Parathyroid adenoma (tissue), 2 donors: Measurements from ENCODE around the gene NTSR1.

ENCODE experiments used
- H2AFZ ChIP-seq: fragments of 300-600 bp; sonication (generic); one replicate; pipeline ENCODE4 v1.7.0; 2017; ENCODE audit warnings: antibody characterized with exemption, mild to moderate bottlenecking
- H3K27ac ChIP-seq: fragments of 300-600 bp; sonication (generic); one replicate; pipeline ENCODE4 v1.7.0; 2017
- H3K27me3 ChIP-seq: fragments of 300-600 bp; sonication (generic); one replicate; pipeline ENCODE4 v1.7.0; 2017; ENCODE audit warnings: low read length; ENCODE audit not compliant: control insufficient read depth, insufficient read depth
- H3K36me3 ChIP-seq: fragments of 300-600 bp; sonication (generic); one replicate; pipeline ENCODE4 v1.7.0; 2017; ENCODE audit warnings: low read length; ENCODE audit not compliant: control insufficient read depth, insufficient read depth
- H3K4me1 ChIP-seq: fragments of 300-600 bp; sonication (generic); one replicate; pipeline ENCODE4 v1.7.0; 2017; ENCODE audit warnings: control low read depth
- H3K4me2 ChIP-seq: fragments of 300-600 bp; sonication (generic); one replicate; pipeline ENCODE4 v1.7.0; 2017; ENCODE audit warnings: low read length
- H3K4me3 ChIP-seq: fragments of 300-600 bp; sonication (generic); one replicate; pipeline ENCODE4 v1.7.0; 2017; ENCODE audit warnings: low read depth, low read length
- H3K79me2 ChIP-seq: fragments of 300-600 bp; sonication (generic); one replicate; pipeline ENCODE4 v1.7.0; 2017; ENCODE audit warnings: control low read depth
- H3K9ac ChIP-seq: fragments of 300-600 bp; sonication (generic); one replicate; pipeline ENCODE4 v1.7.0; 2017; ENCODE audit warnings: mild to moderate bottlenecking
- H3K9me3 ChIP-seq: fragments of 300-600 bp; sonication (generic); one replicate; pipeline ENCODE4 v1.7.0; 2017; ENCODE audit warnings: low read length; ENCODE audit not compliant: control insufficient read depth
- TF ChIP-seq, protein P1 (sequence below): fragments of 300-600 bp; sonication (generic); IDR thresholded peaks from one replicate; pipeline ENCODE4 v1.7.0; 2017; ENCODE audit warnings: antibody characterized with exemption, mild to moderate bottlenecking
- donor health status: primary hyperparathyroidism.

NTSR1 gene

DNA sequence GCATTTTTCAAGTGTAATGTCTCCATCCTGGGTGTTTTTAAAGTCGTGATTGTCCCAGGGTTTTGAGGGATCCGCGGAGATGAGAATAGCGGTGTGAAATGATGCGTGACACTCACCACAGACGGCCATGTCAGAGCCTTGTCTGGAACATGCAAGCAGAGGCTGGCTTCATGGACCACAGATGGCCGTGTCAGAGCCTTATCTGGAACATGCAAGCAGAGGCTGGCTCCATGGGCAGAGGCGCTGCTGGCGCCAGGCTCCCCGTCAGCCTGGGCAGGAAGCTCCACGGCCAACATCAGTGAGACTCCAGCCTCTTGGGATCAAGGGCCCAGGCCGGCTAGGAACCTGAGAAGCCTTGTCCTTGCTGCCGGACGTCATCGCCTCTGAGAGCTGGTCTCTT, 80.0 kb downstream of the NTSR1 start:
- H3K4me2 ChIP-seq = no peak overlapping the region
- no peaks in the 10 kb centered on the region for H3K9me3 ChIP-seq
- no peaks in the 10 kb centered on the region for H3K79me2 ChIP-seq
- H3K27ac ChIP-seq = no peak overlapping the region
- H3K36me3 ChIP-seq = no peaks in the 10 kb centered on the region
- peaks cover 2% of the 10 kb centered on the region for H3K4me1 ChIP-seq
- TF ChIP-seq, protein P1, sequence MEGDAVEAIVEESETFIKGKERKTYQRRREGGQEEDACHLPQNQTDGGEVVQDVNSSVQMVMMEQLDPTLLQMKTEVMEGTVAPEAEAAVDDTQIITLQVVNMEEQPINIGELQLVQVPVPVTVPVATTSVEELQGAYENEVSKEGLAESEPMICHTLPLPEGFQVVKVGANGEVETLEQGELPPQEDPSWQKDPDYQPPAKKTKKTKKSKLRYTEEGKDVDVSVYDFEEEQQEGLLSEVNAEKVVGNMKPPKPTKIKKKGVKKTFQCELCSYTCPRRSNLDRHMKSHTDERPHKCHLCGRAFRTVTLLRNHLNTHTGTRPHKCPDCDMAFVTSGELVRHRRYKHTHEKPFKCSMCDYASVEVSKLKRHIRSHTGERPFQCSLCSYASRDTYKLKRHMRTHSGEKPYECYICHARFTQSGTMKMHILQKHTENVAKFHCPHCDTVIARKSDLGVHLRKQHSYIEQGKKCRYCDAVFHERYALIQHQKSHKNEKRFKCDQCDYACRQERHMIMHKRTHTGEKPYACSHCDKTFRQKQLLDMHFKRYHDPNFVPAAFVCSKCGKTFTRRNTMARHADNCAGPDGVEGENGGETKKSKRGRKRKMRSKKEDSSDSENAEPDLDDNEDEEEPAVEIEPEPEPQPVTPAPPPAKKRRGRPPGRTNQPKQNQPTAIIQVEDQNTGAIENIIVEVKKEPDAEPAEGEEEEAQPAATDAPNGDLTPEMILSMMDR = no peak
- no peaks in the 10 kb centered on the region for H3K27me3 ChIP-seq
- H3K9ac ChIP-seq = no peak overlapping the region
- no peak overlapping the region for H3K4me3 ChIP-seq
- H2AFZ ChIP-seq = no peak overlapping the region

DNA sequence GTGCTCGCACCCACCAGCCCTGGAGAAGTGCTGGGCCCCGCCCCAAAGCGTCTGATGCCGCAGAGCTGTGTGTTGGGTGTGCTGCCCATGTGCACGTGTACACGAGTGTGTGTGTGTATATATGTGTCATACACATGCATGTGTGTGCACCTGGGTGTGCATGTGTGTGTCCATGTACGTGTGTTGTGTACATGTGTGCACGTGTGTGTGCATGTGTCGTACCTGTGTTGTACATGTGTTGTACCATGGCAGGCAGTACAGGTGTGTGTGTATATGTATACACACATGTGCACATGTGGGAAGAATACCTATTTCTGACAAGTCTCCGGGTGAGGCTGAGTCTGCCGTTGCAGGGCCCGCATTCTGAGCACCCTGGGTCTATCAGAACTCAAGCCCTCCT, 81.4 kb downstream of the NTSR1 start:
- H3K4me3 ChIP-seq = no peak overlapping the region
- no peaks in the 10 kb centered on the region for H3K9me3 ChIP-seq
- no peaks in the 10 kb centered on the region for H3K36me3 ChIP-seq
- H3K4me1 ChIP-seq = peaks cover 4% of the 10 kb centered on the region
- no peak overlapping the region for H3K4me2 ChIP-seq
- no peak overlapping the region for H3K27ac ChIP-seq
- TF ChIP-seq, protein P1 = no peak
- no peak overlapping the region for H3K9ac ChIP-seq
- H2AFZ ChIP-seq = no peak overlapping the region
- no peaks in the 10 kb centered on the region for H3K79me2 ChIP-seq
- H3K27me3 ChIP-seq = no peaks in the 10 kb centered on the region

DNA sequence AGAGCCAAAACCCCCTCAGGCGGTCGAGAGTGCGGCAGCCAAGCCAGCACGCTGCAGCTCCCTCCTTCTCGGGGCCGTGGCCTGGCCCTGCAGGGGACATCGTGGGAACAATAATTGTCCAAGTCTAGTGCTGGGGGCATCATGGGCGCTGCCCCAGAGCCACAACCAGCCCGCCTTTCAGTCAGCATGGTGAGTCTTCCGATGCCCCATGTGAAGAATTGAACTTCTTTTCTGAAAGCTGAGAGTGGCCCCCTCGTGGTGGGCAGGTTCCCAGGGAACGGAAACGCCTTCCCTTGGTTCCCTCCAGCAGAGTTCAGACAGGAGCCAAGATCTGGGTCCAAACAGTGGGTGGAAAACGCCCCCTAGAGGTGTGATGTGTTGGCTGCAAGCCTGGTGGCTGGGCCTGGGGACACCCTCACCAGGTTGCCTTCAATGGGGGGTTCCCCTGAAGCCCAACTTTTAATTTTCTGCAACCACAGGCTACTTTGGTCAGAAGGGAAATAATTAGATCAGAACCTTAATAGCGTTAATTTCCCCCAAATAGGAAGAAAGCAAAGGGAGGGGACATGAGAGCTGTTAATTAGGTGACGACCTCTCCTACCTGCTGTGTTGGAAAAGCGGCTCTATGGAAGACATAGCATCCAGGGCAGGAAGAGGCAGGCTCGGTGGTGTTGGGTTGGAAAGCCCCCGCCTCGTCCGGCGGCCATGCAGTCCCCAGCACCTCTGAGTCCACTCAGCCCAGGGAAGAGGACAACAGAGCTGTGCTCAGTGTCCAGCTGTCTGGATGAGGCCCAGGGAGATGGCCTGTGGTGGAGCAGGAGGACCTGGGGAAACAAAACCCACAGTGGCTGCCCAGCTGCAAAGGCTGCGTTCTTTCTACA, 82.9 kb downstream of the NTSR1 start:
- Histone ChIP-seq H3K4me3 (no peak overlapping the region), H3K4me2 (no peak overlapping the region), H2AFZ (peak overlapping the region; percentile 5), H3K4me1 (peaks cover 4% of the 10 kb centered on the region), H3K79me2 (no peaks in the 10 kb centered on the region), H3K36me3 (no peaks in the 10 kb centered on the region), H3K9ac (peak overlapping the region; percentile 6), H3K27me3 (no peaks in the 10 kb centered on the region), H3K9me3 (no peaks in the 10 kb centered on the region), H3K27ac (no peak overlapping the region)
- TF ChIP-seq, protein P1 = peak; percentile 87

DNA sequence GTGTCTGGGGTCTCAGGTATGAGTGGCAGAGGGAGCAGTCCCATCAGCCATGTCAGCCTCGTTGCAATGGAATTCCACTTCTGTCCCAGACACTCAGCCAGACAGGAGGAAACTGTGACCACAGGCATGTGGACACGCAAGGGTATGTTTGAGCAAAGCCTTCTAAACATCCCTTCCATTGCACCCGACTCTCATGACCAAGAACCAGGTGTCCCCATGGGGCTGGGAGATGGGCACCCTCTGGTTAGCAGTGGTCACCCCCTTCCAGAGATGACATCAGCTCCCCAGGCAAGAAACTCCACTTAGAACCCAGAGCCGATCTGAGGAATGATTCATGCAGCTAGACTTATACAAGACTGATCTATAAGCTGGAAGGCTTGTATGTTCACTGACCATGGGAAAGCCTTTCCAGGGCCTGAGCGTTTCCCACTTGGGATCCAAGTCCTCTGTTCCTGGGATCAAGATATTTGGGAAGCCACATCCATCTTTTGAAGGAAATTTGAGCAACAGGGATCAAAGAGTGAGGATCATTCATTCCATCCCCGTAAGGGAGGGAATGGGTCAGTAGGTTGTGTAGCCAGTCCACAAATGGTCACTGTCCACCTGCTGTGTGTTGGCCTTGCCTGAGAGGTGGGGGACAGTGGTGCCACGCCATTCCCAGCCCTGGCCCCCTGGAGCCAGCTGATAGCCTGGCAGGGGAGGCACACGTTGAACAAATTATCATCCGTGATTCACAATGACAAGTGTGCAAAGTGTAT, 83.7 kb downstream of the NTSR1 start:
- Histone ChIP-seq H3K4me2 (no peak overlapping the region), H3K36me3 (no peaks in the 10 kb centered on the region), H3K4me3 (no peak overlapping the region), H2AFZ (no peak overlapping the region), H3K27ac (no peak overlapping the region), H3K79me2 (no peaks in the 10 kb centered on the region), H3K9me3 (no peaks in the 10 kb centered on the region), H3K4me1 (peaks cover 9% of the 10 kb centered on the region), H3K9ac (no peak overlapping the region), H3K27me3 (no peaks in the 10 kb centered on the region)
- TF ChIP-seq, protein P1 = no peak
